NCI-H2029 (cell line): Measurements from ENCODE around the gene MTUS2.

Experiments
- DNase-seq: peaks from one replicate; lab custom pipeline; 2025; lab: John Stamatoyannopoulos, UW

Gene MTUS2

DNA sequence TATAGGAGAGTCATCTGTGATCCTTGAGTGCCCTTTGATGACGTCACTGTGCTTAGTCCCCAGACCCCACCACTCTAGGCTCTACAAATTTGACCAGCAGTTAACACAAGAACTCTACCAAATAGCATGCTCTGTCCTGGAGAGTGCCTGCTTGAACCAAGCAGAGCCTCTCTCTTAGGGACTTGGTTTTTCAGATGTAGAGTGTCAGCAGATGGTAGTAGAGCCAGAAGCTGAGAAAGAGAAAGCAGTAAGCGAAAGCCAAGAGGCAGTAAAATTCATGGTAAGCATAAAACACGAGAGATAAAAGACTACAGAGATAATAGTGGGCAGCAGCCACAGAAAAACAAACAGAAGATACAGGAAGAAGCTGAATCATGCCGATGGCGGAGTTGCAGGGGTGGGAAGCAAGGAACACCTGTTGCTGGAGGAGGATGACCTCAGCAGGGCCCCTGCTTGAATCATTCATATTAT lies 582.1 kb downstream of the MTUS2 start:
- DNase-seq = peak; percentile 11

DNA sequence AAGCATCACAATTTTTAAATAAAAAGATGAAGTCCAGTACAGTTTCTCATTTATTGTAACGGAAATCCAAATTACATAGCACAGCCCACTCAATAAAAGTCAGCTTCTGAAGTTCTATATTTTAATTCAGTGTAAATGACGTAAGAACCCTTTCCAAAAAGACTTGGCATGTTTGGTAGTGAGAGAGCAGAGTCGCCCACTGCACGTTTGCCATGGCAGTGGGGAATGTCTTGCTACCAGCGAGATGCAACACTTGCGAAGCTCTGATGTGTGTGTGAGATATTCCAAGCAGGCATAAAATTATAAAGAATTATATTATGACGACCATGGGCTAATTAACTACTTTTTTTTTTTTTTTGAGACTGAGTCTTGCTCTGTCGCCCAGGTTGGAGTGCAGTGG lies 585.3 kb downstream of the MTUS2 start:
- DNase-seq = no peak

- DNase-seq = no peak
These were observed 591.3 kb downstream of the MTUS2 start for GRCh38 chr13:29411481-29411880.

- no peak for DNase-seq
These were observed 597.9 kb downstream of the MTUS2 start for GRCh38 chr13:29418026-29418425.

DNA sequence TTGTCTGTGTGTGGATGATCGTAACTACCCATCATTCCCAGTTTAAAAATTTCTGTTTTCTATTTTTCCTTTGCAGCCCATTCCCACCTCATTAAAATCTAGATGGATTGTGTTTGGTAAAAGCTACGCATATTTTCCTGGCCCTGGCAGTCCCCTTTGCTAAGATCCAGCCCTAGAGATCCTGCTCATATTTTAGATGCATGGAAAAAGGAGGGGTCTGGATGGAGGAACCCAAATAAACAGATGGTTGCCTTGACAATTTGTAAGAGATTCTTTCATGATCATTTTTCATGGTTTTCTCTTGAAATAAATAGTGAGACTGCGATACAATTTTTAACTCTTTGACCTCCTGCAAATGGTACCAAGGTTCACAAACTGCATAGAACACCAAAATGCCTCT lies 601.0 kb downstream of the MTUS2 start:
- DNase-seq = no peak

DNA sequence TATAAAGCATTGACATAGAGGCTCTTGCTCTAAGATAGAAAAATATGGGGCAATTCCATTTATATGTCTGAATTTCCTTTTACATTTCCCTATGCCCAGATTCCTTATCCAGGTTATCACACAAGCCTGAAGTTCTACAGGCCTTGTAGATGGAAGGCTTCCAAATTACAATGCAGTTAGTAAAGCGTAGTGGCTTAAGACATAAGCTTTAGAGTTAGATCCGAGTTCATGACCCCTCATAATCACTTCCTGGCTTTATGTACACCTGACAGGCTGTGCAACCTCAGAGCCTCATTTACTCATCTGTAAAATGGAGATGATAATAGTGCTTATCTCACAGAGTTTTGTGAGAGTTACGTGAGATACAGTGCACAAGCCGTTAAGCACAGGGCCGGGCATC lies 601.9 kb downstream of the MTUS2 start:
- DNase-seq = no peak

DNA sequence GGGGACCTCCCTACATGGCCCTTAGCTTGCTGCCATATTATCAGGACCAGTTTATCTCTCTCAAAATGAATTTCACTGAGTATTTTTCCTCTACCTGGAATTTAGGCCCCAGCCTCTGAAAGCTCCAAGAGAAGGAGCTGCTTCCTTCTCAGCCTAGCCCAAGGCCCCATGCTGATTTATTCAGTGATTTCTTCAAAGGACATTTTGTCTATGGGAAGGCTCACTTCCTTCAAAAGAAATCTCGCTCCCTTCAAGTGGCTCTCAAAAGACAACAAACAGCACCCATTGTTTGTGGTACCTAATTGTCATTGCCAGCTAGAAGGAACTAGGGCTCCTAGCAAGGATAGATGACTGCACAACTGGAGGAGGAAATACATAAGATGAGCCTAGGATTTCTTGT lies 602.9 kb downstream of the MTUS2 start:
- no peak for DNase-seq

- DNase-seq = no peak
These were observed 607.8 kb downstream of the MTUS2 start for GRCh38 chr13:29427937-29428309.

DNA sequence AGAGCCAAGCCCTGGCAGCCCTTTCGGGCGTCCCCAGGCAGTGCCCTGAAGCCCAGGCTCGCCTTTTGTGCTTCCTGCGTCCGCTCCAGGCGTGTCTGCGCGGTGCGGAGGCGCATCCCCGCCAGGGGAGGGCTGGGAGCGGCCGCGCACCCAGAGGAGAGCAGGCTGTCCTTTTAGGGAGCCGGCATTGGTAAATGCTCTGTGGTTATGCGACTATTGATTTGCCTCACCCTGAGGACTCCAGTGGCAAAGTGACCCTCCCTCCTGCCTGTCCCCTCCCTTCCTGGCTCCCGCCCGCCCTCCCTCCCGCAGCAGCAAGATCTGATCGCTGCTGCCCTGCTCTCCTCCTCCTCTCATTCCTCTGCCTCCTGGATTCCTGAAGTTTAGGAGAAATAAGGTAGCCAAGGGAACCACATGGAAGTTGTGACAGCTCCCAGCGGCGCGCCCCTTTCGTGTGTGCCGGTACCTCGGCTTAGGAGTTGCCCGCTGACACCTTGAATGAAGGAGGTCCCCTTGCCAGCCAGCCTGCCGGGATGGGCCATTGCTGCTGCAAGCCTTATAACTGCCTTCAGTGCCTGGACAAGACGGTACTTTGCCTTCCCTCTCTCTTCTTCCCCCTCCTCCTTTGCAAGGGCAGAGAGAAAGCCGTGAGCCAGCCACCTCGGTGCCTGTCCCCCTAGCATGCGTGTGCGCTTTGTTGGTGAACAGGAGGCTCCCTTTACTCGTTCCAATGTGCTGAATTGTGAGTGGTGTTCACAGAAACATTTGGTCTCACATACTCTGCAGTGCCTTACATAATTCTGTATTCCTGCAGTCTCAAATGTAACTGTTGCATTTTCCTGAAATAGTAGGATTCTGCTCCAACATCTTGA lies 608.4 kb downstream of the MTUS2 start:
- DNase-seq = no peak

GRCh38 chr13:29429286-29429900 lies 609.3 kb downstream of the MTUS2 start:
- DNase-seq = no peak

- no peak for DNase-seq
These were observed 614.2 kb downstream of the MTUS2 start for GRCh38 chr13:29434217-29434945.

DNA sequence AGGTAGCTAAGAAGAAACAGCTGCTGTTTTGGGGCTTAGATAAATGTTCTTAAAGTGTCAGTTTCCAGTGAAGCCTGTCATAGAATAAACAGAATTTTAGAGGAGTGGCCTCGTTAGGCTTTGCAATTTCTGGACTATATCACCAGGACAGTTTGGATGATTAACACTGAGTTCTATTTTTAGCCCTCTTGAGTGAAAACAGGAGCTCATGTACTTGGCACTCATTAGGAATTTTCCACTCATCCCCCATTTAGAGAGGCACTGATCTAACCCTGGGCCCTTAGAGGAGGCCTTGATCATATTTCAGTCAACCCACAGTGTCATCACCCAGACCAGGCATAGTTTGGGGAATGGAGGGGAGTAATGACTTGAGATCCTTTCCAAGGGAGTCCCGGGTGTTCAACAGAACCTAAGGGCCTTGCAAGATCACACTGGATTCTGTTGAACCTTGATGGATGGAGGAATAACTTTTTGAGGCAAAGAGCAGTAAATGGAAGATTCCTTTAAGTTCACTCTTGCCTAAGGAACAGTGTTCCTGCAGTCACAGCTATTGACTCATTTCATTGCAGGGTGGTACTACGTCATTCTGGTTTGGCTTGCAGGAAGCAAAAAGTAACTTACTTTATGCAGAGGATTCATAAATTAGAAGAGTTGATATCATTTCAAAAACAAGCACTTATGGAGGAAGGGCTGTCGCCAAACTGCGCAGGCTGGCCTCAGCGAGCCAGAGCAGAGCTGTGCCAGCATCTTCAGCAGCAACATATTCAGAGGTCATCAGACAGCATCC lies 615.2 kb downstream of the MTUS2 start:
- peak; percentile 68 for DNase-seq

DNA sequence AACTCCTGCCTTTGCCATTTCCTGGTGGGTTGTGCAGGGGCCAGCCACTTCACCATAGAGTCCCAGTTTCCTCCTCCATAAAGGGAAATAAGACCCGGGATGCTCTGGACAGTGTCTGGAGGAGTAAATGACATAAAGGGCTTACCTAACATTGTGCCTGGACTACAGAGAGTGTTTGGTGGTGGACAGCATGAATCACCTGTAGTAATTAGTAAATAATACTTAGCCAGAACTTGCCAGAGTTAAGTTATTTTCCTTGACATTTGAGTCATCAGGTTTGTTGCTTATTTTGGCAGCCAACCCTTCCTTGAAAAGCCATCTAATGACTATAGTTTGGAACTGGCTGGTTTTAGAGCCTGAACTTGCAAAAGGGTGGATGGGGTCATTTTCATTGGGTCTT lies 616.2 kb downstream of the MTUS2 start:
- no peak for DNase-seq

DNA sequence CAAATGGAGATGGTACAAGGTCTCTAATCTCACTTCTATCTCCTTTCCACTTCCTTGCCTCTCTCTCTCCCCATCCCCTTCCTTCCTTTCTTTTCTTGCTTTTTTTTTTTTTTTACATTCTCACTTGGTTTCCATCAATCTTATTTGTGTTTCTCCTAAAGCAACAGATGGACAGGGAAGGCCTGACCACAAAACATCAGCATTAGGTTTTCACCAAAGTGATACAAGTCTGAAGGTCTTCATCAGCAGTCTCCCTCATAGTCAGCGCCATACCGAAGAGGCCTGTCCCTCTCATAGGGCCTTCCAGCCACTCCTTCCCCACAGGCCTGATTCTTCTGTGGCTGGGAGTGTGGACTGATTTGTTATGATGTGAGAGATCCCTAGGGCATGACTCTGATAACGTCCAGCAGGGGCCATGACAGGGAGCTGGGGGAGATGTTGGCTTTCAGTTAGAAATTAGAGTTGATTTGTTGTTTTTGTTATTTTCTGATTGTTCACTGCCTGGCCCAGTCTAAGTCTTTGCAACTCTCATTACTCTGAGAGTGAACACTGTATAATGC lies 616.7 kb downstream of the MTUS2 start:
- no peak for DNase-seq

DNA sequence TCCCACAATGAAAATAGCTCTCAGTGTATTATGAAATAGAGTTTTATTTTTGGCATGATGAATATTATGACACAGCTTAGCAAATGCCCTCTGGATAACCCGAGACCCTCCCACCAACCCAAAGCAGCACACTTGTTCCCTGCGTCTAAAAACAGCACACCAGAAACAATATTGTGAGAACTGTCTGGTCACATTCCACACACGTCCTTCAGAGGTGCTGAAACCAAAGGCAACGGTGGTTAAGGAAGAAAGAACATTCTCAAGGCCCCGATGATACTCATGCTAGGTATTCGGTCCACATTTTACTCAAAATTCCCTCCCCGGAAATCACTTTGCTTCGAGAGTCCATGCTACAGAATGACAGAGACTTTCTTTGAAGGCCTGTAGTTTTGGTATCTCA lies 618.6 kb downstream of the MTUS2 start:
- DNase-seq = no peak

DNA sequence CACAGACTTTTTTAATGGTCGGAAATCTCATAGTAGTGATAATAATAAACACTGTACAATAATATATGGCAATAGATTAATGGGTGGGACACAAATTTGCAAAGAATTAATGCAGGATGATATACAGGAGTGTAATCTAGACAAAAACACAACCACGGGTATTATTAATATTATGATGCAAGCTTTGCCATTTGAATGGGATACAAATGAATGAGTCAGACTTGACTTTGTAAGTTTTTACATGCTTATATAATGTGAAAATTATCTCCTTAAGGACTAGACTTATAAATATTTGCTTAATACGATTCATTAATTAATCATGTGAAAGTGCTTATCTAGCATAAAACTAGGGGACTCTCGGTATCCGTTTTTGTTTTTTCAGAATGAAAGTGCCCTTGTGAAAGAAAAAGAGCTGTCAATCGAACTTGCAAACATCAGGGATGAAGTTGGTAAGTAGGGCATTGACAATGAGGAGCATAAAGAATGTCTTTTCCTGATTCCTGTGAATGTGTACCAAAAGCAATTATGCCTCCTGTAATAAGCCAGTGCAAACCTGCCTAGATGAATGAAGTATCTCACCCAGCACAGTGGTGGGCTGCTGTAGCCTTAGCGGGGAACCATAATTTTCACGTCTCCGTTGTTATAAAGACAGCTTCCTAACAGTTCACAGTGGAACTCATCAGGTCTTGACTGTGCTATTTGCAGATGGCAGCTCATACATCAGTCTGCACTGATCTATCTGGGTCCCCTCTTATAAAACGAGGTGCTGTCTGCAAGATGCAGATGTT lies 619.7 kb downstream of the MTUS2 start:
- no peak for DNase-seq

DNA sequence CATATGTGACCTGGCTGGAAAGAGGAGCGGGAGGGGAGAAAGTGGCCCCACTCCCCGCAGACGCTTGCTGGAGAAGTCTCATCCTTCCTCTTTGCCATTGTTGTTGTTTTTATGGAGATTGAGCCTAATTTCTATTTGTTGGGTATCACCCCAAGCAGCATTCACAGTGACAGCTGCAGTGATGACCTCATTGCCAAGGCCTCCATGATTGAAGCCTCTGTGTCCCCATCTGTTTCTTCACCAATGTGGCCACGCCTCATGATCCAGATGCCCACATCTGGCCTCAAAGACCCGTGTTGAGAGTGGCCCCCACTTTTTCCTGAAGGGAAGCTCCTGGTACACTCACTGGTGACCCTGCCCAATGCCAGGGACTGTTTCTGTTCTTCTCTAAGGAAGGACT lies 621.2 kb downstream of the MTUS2 start:
- DNase-seq = no peak

GRCh38 chr13:29446016-29446415 lies 625.9 kb downstream of the MTUS2 start:
- DNase-seq = no peak

DNA sequence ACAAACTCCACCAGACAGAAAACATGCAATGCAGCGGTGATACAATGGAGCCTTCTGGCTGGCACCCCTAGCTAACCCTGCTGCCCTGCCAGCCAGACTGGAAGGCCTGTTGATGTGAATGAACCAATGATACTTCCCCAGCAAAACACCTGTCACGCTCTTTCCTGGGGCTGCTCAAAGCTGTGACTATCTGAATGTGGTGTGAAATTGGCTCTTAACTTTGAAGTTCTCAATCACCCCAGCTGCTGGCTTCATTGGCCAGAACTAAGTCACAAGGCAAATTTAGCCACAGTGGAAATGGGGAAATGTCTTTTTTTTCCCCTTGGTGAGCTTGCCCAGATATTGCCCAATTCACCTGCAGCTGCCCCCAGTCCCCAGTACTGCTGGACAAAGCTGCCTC lies 628.0 kb downstream of the MTUS2 start:
- no peak for DNase-seq

- no peak for DNase-seq
These were observed 629.6 kb downstream of the MTUS2 start for GRCh38 chr13:29449726-29450125.

DNA sequence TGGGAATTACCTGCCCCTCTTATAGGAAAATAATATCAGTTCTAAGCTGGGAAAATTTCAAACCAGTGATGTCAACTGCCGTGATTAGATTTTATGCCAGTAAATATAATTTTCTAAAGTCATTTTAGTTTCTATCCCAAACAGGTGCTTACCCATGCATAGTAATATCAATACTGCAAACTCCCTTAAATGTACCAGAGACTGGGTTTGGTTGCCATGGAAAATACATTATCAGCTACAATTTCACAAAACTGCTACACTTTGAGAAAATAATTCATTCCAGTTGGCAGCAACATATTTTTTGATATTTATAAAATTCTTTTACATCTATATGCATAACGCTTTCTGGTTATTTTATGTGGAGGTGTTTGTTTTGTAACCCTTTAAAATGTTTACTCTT lies 631.8 kb downstream of the MTUS2 start:
- no peak for DNase-seq
